HepG2 (cell line): Measurements from ENCODE around the gene TMEM86B. TPM values are rescaled to one million over a fixed set of nuclear protein-coding genes. Genes with fewer than 3 reads are reported as not detected.

Experiments
- BCL6 ChIP-seq: IDR thresholded peaks from 2 replicates; pipeline ENCODE4 v1.6.1; 2016; ENCODE audit warnings: missing genetic modification reagents, missing compliant biosample characterization
- ELF1 ChIP-seq: sonication (generic); formaldehyde crosslinking; IDR thresholded peaks from 2 replicates; pipeline ENCODE4 v1.4.0; 2020; ENCODE audit warnings: missing genetic modification reagents
- MED1 ChIP-seq: sonication (generic); formaldehyde crosslinking; IDR thresholded peaks from 2 replicates; pipeline ENCODE4 v1.4.0; 2020; ENCODE audit warnings: missing genetic modification reagents
- NONO ChIP-seq, 2 experiments: fragments of 450-650 bp in 1 of 2; sonication (generic) in 1 of 2; formaldehyde crosslinking in 1 of 2; IDR thresholded peaks in 1 of 2; conservative IDR thresholded peaks in 1 of 2; 2 replicates each; pipeline versions ENCODE4 v1.6.1 to v1.8.0; 2017 to 2022; ENCODE audit warnings: mild to moderate bottlenecking in 1 of 2, missing genetic modification reagents in 1 of 2, moderate library complexity in 1 of 2
- PITX1 ChIP-seq: sonication (generic); formaldehyde crosslinking; IDR thresholded peaks from 2 replicates; pipeline ENCODE4 v1.5.1; 2020; ENCODE audit warnings: mild to moderate bottlenecking, missing genetic modification reagents
- REPIN1 ChIP-seq: sonication (generic); formaldehyde crosslinking; IDR thresholded peaks from 2 replicates; pipeline ENCODE4 v1.8.0; 2022; ENCODE audit warnings: missing genetic modification reagents, low read depth, mild to moderate bottlenecking, borderline replicate concordance
- RFX5 ChIP-seq: IDR thresholded peaks from 2 replicates; pipeline ENCODE4 v1.6.1; 2011; ENCODE audit warnings: low read depth, low read length, improper control_type of control experiment
- TOE1 ChIP-seq: sonication (generic); formaldehyde crosslinking; IDR thresholded peaks from 2 replicates; pipeline ENCODE4 v1.4.0; 2020; ENCODE audit warnings: mild to moderate bottlenecking, missing genetic modification reagents
- ZFP62 ChIP-seq: sonication (generic); formaldehyde crosslinking; IDR thresholded peaks from 2 replicates; pipeline ENCODE4 v1.4.0; 2020; ENCODE audit warnings: missing genetic modification reagents
- ZMYM2 ChIP-seq: sonication (generic); formaldehyde crosslinking; IDR thresholded peaks from 2 replicates; pipeline ENCODE4 v1.8.0; 2022; ENCODE audit warnings: mild to moderate bottlenecking, missing genetic modification reagents
- ZNF3 ChIP-seq: IDR thresholded peaks from 2 replicates; pipeline ENCODE4 v1.7.0; 2017; ENCODE audit warnings: inconsistent platforms
- ZNF430 ChIP-seq: sonication (generic); formaldehyde crosslinking; IDR thresholded peaks from 2 replicates; pipeline ENCODE4 v1.9.0; 2021; ENCODE audit warnings: mild to moderate bottlenecking, missing genetic modification reagents
- ZNF530 ChIP-seq: sonication (generic); formaldehyde crosslinking; IDR thresholded peaks from 2 replicates; pipeline ENCODE4 v1.5.0; 2020; ENCODE audit warnings: low read depth, mild to moderate bottlenecking, missing genetic modification reagents
- ZNF724P ChIP-seq: sonication (generic); formaldehyde crosslinking; IDR thresholded peaks from 2 replicates; pipeline ENCODE4 v1.8.0; 2022; ENCODE audit warnings: missing genetic modification reagents, borderline replicate concordance
- ZNF788 ChIP-seq: sonication (generic); formaldehyde crosslinking; IDR thresholded peaks from 2 replicates; pipeline ENCODE4 v1.5.0; 2020; ENCODE audit warnings: mild to moderate bottlenecking, missing genetic modification reagents, borderline replicate concordance
- polyA plus RNA-seq, 8 experiments: library from polyadenylated mRNA; depleted of rRNA in 3 of 8; stranded (reverse) in 7 of 8; unstranded in 1 of 8; fragments of >200 nt; fragmentation: Illumina TruSeq in 4 of 8; extraction: Trizol in 4 of 8; gene quantifications; 2 replicates each; pipeline versions ENCODE4 v1.2.1 to v1.2.3, GENCODE V29; 2011 to 2016; ENCODE audit warnings: low read depth in 4 of 8, missing spikeins in 1 of 8, mixed read lengths in 1 of 8; ENCODE audit not compliant: insufficient read depth in 1 of 8
- total RNA-seq, 5 experiments: library from RNA; depleted of rRNA; stranded (reverse); fragments of >200 nt; fragmentation: Illumina TruSeq; extraction: Trizol; gene quantifications; 2 replicates each; pipeline ENCODE4 v1.2.3, GENCODE V29; 2016; ENCODE audit warnings: low read depth in 1 of 5
- TF ChIP-seq, protein P1 (sequence below): sonication (generic); formaldehyde crosslinking; IDR thresholded peaks from 2 replicates; pipeline ENCODE4 v1.5.0; 2020; ENCODE audit warnings: mild to moderate bottlenecking, missing genetic modification reagents
- TF ChIP-seq, protein P2 (sequence below): sonication (generic); formaldehyde crosslinking; IDR thresholded peaks from 2 replicates; pipeline ENCODE4 v1.5.0; 2020; ENCODE audit warnings: mild to moderate bottlenecking, missing genetic modification reagents
- TF ChIP-seq, protein P3 (sequence below): sonication (generic); formaldehyde crosslinking; IDR thresholded peaks from 2 replicates; pipeline ENCODE4 v1.8.1; 2022; ENCODE audit warnings: mild to moderate bottlenecking, missing genetic modification reagents
- TF ChIP-seq, protein P4 (sequence below): sonication (generic); formaldehyde crosslinking; IDR thresholded peaks from 2 replicates; pipeline ENCODE4 v1.4.0; 2020; ENCODE audit warnings: low read depth, missing genetic modification reagents
- TF ChIP-seq, protein P5 (sequence below): sonication (generic); formaldehyde crosslinking; IDR thresholded peaks from 2 replicates; pipeline ENCODE4 v1.8.1; 2023; ENCODE audit warnings: mild to moderate bottlenecking, inconsistent platforms, moderate library complexity, missing genetic modification reagents, borderline replicate concordance

TMEM86B gene
- total and polyA plus RNA-seq, 2 of the 13 experiments (the other 11 are each of a cell fraction or from before 2014, with no cell fraction given) = 7.7 to 9.6 TPM

DNA sequence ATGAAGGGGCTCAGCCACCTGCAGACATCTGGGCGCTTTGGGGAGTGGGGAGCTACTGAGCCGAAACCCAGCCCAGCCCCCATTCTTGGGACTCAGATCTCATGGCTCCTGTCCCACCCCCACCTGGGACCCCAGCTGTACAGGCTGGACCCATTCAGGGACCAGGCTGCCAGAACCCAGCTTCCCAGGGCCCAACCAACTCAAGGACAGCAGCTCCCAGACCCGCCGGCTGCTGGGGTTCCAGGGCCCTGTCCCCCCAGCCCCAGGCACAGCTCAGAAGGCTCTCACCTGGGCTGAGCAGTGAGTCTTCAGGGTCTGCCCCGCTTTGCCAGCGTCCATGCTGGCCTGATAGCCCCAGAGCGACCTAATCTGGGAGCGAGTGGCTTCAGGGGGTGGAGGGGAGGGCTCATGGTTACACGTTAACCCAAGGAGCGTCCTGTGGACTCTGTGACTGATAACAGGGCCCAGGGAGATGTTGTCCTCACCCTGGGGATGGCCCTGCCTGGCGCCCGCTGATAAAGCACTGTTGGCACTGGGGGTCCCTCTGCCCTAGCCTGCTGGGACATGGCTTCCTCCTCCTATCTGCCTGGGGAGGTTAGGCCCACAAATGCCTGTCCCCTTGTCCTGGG lies at the start of gene TMEM86B (continued):
- TF ChIP-seq, protein P1, sequence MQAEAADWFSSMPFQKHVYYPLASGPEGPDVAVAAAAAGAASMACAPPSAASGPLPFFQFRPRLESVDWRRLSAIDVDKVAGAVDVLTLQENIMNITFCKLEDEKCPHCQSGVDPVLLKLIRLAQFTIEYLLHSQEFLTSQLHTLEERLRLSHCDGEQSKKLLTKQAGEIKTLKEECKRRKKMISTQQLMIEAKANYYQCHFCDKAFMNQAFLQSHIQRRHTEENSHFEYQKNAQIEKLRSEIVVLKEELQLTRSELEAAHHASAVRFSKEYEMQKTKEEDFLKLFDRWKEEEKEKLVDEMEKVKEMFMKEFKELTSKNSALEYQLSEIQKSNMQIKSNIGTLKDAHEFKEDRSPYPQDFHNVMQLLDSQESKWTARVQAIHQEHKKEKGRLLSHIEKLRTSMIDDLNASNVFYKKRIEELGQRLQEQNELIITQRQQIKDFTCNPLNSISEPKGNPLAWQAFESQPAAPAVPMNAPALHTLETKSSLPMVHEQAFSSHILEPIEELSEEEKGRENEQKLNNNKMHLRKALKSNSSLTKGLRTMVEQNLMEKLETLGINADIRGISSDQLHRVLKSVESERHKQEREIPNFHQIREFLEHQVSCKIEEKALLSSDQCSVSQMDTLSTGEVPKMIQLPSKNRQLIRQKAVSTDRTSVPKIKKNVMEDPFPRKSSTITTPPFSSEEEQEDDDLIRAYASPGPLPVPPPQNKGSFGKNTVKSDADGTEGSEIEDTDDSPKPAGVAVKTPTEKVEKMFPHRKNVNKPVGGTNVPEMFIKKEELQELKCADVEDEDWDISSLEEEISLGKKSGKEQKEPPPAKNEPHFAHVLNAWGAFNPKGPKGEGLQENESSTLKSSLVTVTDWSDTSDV (CRISPR knock-in tag) = peak; percentile 5; the same call in 1 of the 2 replicates
- TF ChIP-seq MED1 (CRISPR knock-in tag) (peak; percentile 81), ELF1 (0 out of 2 replicates have a peak, but pooled peaks have one; percentile 18), BCL6 (CRISPR knock-in tag) (no peak), TOE1 (no peak), ZFP62 (CRISPR knock-in tag) (no peak), ZNF430 (peak; percentile 72; the same call in 1 of the 2 replicates), ZNF3 (CRISPR knock-in tag) (no peak), ZNF724P (no peak), REPIN1 (CRISPR knock-in tag) (peak; percentile 78; the same call in 1 of the 2 replicates), NONO (IDR thresholded peaks at IDR 0.05) (no peak), NONO (CRISPR knock-in tag; conservative IDR thresholded peaks at IDR 0.05) (no peak), ZNF530 (CRISPR knock-in tag) (no peak), ZMYM2 (CRISPR knock-in tag) (no peak), ZNF788 (CRISPR knock-in tag) (no peak; the same call in 1 of the 2 replicates), PITX1 (CRISPR knock-in tag) (peak; percentile 64), RFX5 (no peak)
- TF ChIP-seq, protein P2, sequence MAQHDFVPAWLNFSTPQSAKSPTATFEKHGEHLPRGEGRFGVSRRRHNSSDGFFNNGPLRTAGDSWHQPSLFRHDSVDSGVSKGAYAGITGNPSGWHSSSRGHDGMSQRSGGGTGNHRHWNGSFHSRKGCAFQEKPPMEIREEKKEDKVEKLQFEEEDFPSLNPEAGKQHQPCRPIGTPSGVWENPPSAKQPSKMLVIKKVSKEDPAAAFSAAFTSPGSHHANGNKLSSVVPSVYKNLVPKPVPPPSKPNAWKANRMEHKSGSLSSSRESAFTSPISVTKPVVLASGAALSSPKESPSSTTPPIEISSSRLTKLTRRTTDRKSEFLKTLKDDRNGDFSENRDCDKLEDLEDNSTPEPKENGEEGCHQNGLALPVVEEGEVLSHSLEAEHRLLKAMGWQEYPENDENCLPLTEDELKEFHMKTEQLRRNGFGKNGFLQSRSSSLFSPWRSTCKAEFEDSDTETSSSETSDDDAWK (CRISPR knock-in tag) = no peak
- TF ChIP-seq, protein P3, sequence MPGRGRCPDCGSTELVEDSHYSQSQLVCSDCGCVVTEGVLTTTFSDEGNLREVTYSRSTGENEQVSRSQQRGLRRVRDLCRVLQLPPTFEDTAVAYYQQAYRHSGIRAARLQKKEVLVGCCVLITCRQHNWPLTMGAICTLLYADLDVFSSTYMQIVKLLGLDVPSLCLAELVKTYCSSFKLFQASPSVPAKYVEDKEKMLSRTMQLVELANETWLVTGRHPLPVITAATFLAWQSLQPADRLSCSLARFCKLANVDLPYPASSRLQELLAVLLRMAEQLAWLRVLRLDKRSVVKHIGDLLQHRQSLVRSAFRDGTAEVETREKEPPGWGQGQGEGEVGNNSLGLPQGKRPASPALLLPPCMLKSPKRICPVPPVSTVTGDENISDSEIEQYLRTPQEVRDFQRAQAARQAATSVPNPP (CRISPR knock-in tag) = no peak
- TF ChIP-seq, protein P4, sequence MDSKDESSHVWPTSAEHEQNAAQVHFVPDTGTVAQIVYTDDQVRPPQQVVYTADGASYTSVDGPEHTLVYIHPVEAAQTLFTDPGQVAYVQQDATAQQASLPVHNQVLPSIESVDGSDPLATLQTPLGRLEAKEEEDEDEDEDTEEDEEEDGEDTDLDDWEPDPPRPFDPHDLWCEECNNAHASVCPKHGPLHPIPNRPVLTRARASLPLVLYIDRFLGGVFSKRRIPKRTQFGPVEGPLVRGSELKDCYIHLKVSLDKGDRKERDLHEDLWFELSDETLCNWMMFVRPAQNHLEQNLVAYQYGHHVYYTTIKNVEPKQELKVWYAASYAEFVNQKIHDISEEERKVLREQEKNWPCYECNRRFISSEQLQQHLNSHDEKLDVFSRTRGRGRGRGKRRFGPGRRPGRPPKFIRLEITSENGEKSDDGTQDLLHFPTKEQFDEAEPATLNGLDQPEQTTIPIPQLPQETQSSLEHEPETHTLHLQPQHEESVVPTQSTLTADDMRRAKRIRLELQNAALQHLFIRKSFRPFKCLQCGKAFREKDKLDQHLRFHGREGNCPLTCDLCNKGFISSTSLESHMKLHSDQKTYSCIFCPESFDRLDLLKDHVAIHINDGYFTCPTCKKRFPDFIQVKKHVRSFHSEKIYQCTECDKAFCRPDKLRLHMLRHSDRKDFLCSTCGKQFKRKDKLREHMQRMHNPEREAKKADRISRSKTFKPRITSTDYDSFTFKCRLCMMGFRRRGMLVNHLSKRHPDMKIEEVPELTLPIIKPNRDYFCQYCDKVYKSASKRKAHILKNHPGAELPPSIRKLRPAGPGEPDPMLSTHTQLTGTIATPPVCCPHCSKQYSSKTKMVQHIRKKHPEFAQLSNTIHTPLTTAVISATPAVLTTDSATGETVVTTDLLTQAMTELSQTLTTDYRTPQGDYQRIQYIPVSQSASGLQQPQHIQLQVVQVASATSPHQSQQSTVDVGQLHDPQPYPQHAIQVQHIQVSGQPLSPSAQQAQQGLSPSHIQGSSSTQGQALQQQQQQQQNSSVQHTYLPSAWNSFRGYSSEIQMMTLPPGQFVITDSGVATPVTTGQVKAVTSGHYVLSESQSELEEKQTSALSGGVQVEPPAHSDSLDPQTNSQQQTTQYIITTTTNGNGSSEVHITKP = peak; percentile 33; the same call in 1 of the 2 replicates
- TF ChIP-seq, protein P5, sequence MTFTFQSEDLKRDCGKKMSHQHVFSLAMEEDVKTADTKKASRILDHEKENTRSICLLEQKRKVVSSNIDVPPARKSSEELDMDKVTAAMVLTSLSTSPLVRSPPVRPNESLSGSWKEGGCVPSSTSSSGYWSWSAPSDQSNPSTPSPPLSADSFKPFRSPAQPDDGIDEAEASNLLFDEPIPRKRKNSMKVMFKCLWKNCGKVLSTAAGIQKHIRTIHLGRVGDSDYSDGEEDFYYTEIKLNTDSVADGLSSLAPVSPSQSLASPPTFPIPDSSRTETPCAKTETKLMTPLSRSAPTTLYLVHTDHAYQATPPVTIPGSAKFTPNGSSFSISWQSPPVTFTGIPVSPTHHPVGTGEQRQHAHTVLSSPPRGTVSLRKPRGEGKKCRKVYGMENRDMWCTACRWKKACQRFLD = no peak
